ENCODE data around the gene EGR4.
A peak's percentile ranks its signal among the peaks of the same experiment; 100 is the strongest.

EGR4 gene

GRCh38 chr2:73244580-73244979 lies 48.8 kb downstream of the EGR4 start:
- DNase-seq = no peak

- peak; percentile 88 for DNase-seq
These were observed 49.3 kb downstream of the EGR4 start for GRCh38 chr2:73243884-73244570.

Data from NCI-H82 (cell line).